ENCODE results near the gene ELMOD3. TPM values are rescaled to one million over a fixed set of nuclear protein-coding genes. Genes with fewer than 3 reads are reported as not detected.

ELMOD3 gene
- total RNA-seq, 4 donors from 2014 or later: 24.4 to 41.8 (median 30.0) TPM

GRCh38 chr2:85394976-85395375 lies 40.4 kb downstream of the ELMOD3 start:
- no peak overlapping the region for H3K4me3 ChIP-seq
- DNase-seq (ENCODE audit: low spot score in 2 of 2): peak in 1 of 2 donors; percentile 54
- no peak overlapping the region for H3K27ac ChIP-seq
- H3K9me3 ChIP-seq: no peaks in the 10 kb centered on the region
- 55% methylated on average over 6 of the region's 6 CpGs for WGBS
- no peaks in the 10 kb centered on the region for H3K27me3 ChIP-seq
- H3K4me1 ChIP-seq: peaks cover 52% of the 10 kb centered on the region
- TF ChIP-seq CTCF (IDR thresholded peaks at IDR 0.05) (no peak), POLR2AphosphoS5 (IDR thresholded peaks at IDR 0.05) (no peak)
- H3K36me3 ChIP-seq: peaks cover 53% of the 10 kb centered on the region

GRCh38 chr2:85395912-85396475 lies 41.4 kb downstream of the ELMOD3 start:
- peaks cover 52% of the 10 kb centered on the region for H3K4me1 ChIP-seq
- DNase-seq (ENCODE audit: low spot score in 2 of 2): peak in 1 of 2 donors; percentile 44
- TF ChIP-seq POLR2A (IDR thresholded peaks at IDR 0.05): no peak
- no peak for TF ChIP-seq EP300 (IDR thresholded peaks at IDR 0.05)
- peaks cover 53% of the 10 kb centered on the region for H3K36me3 ChIP-seq
- H3K27me3 ChIP-seq: no peaks in the 10 kb centered on the region
- H3K4me3 ChIP-seq: no peak overlapping the region
- WGBS: 63% methylated on average over 14 of the region's 14 CpGs
- H3K9me3 ChIP-seq: no peaks in the 10 kb centered on the region
- H3K27ac ChIP-seq: peak overlapping the region; percentile 71

- 34% methylated on average over 5 of the region's 5 CpGs for WGBS
Measured at GRCh38 chr2:85396531-85397470, 42.2 kb downstream of the ELMOD3 start.

GRCh38 chr2:85397925-85398331 lies 43.4 kb downstream of the ELMOD3 start:
- peak overlapping the region; percentile 71 for H3K27ac ChIP-seq
- TF ChIP-seq EP300 (IDR thresholded peaks at IDR 0.05) (no peak), POLR2AphosphoS5 (IDR thresholded peaks at IDR 0.05) (no peak), POLR2A (IDR thresholded peaks at IDR 0.05) (no peak), CTCF (IDR thresholded peaks at IDR 0.05) (no peak)

More at GRCh38 chr2:85396531-85397470, 42.2 kb downstream of the ELMOD3 start:
- Histone ChIP-seq H3K27me3 (no peaks in the 10 kb centered on the region), H3K27ac (peak overlapping the region; percentile 71), H3K4me1 (peaks cover 47% of the 10 kb centered on the region), H3K4me3 (peak overlapping the region; percentile 3), H3K36me3 (peaks cover 56% of the 10 kb centered on the region), H3K9me3 (no peaks in the 10 kb centered on the region)
- peak in 1 of 2 donors; percentile 44 for DNase-seq (ENCODE audit: low spot score in 2 of 2)
- TF ChIP-seq EP300 (IDR thresholded peaks at IDR 0.05) (no peak), CTCF (IDR thresholded peaks at IDR 0.05) (no peak), POLR2A (IDR thresholded peaks at IDR 0.05) (no peak), POLR2AphosphoS5 (IDR thresholded peaks at IDR 0.05) (no peak)

GRCh38 chr2:85398426-85399182 lies 44.0 kb downstream of the ELMOD3 start:
- H3K4me1 ChIP-seq: peaks cover 47% of the 10 kb centered on the region
- DNase-seq (ENCODE audit: low spot score in 2 of 2): peak in 1 of 2 donors; percentile 60
- peak overlapping the region; percentile 4 for H3K27ac ChIP-seq
- H3K27me3 ChIP-seq: no peaks in the 10 kb centered on the region
- no peaks in the 10 kb centered on the region for H3K9me3 ChIP-seq
- TF ChIP-seq POLR2AphosphoS5 (IDR thresholded peaks at IDR 0.05) (no peak), CTCF (IDR thresholded peaks at IDR 0.05) (no peak), EP300 (IDR thresholded peaks at IDR 0.05) (no peak), POLR2A (IDR thresholded peaks at IDR 0.05) (no peak)
- peaks cover 47% of the 10 kb centered on the region for H3K36me3 ChIP-seq
- no peak overlapping the region for H3K4me3 ChIP-seq
- 62% methylated on average over 3 of the region's 8 CpGs for WGBS

More at GRCh38 chr2:85397925-85398331, 43.4 kb downstream of the ELMOD3 start:
- peaks cover 47% of the 10 kb centered on the region for H3K4me1 ChIP-seq
- WGBS: 70% methylated on average over 4 of the region's 4 CpGs
- peaks cover 52% of the 10 kb centered on the region for H3K36me3 ChIP-seq
- H3K9me3 ChIP-seq: no peaks in the 10 kb centered on the region
- no peaks in the 10 kb centered on the region for H3K27me3 ChIP-seq
- DNase-seq (ENCODE audit: low spot score in 2 of 2): peak in 1 of 2 donors; percentile 46
- H3K4me3 ChIP-seq: no peak overlapping the region

Measured in suprapubic skin (tissue), 4 donors.